HepG2 (cell line): ENCODE measurements around the gene ARMC10.

ENCODE experiments used
- ATRX ChIP-seq: sonication (generic); formaldehyde crosslinking; IDR thresholded peaks from 2 replicates; pipeline ENCODE4 v1.4.0; 2020; ENCODE audit warnings: missing genetic modification reagents, borderline replicate concordance
- ELF4 ChIP-seq: sonication (generic); formaldehyde crosslinking; IDR thresholded peaks from 2 replicates; pipeline ENCODE4 v1.5.0; 2020; ENCODE audit warnings: missing genetic modification reagents, mild to moderate bottlenecking, moderate library complexity, borderline replicate concordance
- FOXK1 ChIP-seq: sonication (generic); formaldehyde crosslinking; IDR thresholded peaks from 2 replicates; pipeline ENCODE4 v1.4.0; 2020; ENCODE audit warnings: low read depth, missing genetic modification reagents, borderline replicate concordance
- GABPB1 ChIP-seq: IDR thresholded peaks from 2 replicates; pipeline ENCODE4 v1.6.1; 2016; ENCODE audit warnings: mild to moderate bottlenecking, missing genetic modification reagents, moderate library complexity, missing compliant biosample characterization
- NFYC ChIP-seq: IDR thresholded peaks from 2 replicates; pipeline ENCODE4 v1.6.1; 2016; ENCODE audit warnings: missing genetic modification reagents, missing compliant biosample characterization
- NONO ChIP-seq, 2 experiments: fragments of 450-650 bp in 1 of 2; sonication (generic) in 1 of 2; formaldehyde crosslinking in 1 of 2; IDR thresholded peaks in 1 of 2; conservative IDR thresholded peaks in 1 of 2; 2 replicates each; pipeline versions ENCODE4 v1.6.1 to v1.8.0; 2017 to 2022; ENCODE audit warnings: mild to moderate bottlenecking in 1 of 2, missing genetic modification reagents in 1 of 2, moderate library complexity in 1 of 2
- TF ChIP-seq, protein P1 (sequence below): sonication (generic); formaldehyde crosslinking; IDR thresholded peaks from 2 replicates; pipeline ENCODE4 v1.5.0; 2020; ENCODE audit warnings: mild to moderate bottlenecking, missing genetic modification reagents, moderate library complexity

GRCh38 chr7:103143868-103144267 lies 68.9 kb downstream of the ARMC10 start:
- TF ChIP-seq ATRX (CRISPR knock-in tag) (no peak), GABPB1 (no peak), ELF4 (CRISPR knock-in tag) (no peak), FOXK1 (CRISPR knock-in tag) (no peak), NONO (IDR thresholded peaks at IDR 0.05) (no peak), NONO (CRISPR knock-in tag; conservative IDR thresholded peaks at IDR 0.05) (no peak), NFYC (CRISPR knock-in tag) (no peak)
- TF ChIP-seq, protein P1, sequence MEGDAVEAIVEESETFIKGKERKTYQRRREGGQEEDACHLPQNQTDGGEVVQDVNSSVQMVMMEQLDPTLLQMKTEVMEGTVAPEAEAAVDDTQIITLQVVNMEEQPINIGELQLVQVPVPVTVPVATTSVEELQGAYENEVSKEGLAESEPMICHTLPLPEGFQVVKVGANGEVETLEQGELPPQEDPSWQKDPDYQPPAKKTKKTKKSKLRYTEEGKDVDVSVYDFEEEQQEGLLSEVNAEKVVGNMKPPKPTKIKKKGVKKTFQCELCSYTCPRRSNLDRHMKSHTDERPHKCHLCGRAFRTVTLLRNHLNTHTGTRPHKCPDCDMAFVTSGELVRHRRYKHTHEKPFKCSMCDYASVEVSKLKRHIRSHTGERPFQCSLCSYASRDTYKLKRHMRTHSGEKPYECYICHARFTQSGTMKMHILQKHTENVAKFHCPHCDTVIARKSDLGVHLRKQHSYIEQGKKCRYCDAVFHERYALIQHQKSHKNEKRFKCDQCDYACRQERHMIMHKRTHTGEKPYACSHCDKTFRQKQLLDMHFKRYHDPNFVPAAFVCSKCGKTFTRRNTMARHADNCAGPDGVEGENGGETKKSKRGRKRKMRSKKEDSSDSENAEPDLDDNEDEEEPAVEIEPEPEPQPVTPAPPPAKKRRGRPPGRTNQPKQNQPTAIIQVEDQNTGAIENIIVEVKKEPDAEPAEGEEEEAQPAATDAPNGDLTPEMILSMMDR (CRISPR knock-in tag), result no peak
